ENCODE measurements around the gene SULT4A1.

The SULT4A1 gene

GRCh38 chr22:43851979-43852307 is 10.4 kb downstream of the SULT4A1 start:
- Histone ChIP-seq H3K79me2 (no peaks in the 10 kb centered on the region), H2AFZ (no peak overlapping the region), H3K4me1 (no peaks in the 10 kb centered on the region), H3K27me3 (ENCODE audit: control insufficient read depth, insufficient read depth, low read length) (no peaks in the 10 kb centered on the region), H3K4me3 (ENCODE audit: low read depth, low read length) (no peak overlapping the region), H3K4me2 (ENCODE audit: low read length) (no peak overlapping the region), H3K9ac (no peak overlapping the region), H3K9me3 (ENCODE audit: control insufficient read depth, low read length) (no peaks in the 10 kb centered on the region), H3K36me3 (ENCODE audit: control insufficient read depth, insufficient read depth, low read length) (no peaks in the 10 kb centered on the region), H3K27ac (no peak overlapping the region)
- TF ChIP-seq CTCF (IDR thresholded peaks at IDR 0.05): no peak

- Histone ChIP-seq H3K4me1 (no peaks in the 10 kb centered on the region), H3K27ac (no peak overlapping the region), H3K9ac (no peak overlapping the region), H3K4me2 (ENCODE audit: low read length) (no peak overlapping the region), H3K79me2 (no peaks in the 10 kb centered on the region), H3K9me3 (ENCODE audit: control insufficient read depth, low read length) (no peaks in the 10 kb centered on the region), H3K36me3 (ENCODE audit: control insufficient read depth, insufficient read depth, low read length) (no peaks in the 10 kb centered on the region), H3K27me3 (ENCODE audit: control insufficient read depth, insufficient read depth, low read length) (no peaks in the 10 kb centered on the region), H3K4me3 (ENCODE audit: low read depth, low read length) (no peak overlapping the region), H2AFZ (no peak overlapping the region)
- no peak for TF ChIP-seq CTCF (IDR thresholded peaks at IDR 0.05)
These were observed 11.0 kb downstream of the SULT4A1 start for GRCh38 chr22:43851058-43851978.

- H3K4me3 ChIP-seq (ENCODE audit: low read depth, low read length): no peak overlapping the region
- H3K79me2 ChIP-seq: no peaks in the 10 kb centered on the region
- no peaks in the 10 kb centered on the region for H3K4me1 ChIP-seq
- no peaks in the 10 kb centered on the region for H3K9me3 ChIP-seq (ENCODE audit: control insufficient read depth, low read length)
- H3K4me2 ChIP-seq (ENCODE audit: low read length): no peak overlapping the region
- no peak for TF ChIP-seq CTCF (IDR thresholded peaks at IDR 0.05)
- no peak overlapping the region for H2AFZ ChIP-seq
- no peak overlapping the region for H3K27ac ChIP-seq
- no peaks in the 10 kb centered on the region for H3K27me3 ChIP-seq (ENCODE audit: control insufficient read depth, insufficient read depth, low read length)
- no peak overlapping the region for H3K9ac ChIP-seq
- no peaks in the 10 kb centered on the region for H3K36me3 ChIP-seq (ENCODE audit: control insufficient read depth, insufficient read depth, low read length)
These were observed 11.8 kb downstream of the SULT4A1 start for GRCh38 chr22:43850529-43850928.

GRCh38 chr22:43849731-43850130 is 12.6 kb downstream of the SULT4A1 start:
- Histone ChIP-seq H3K4me1 (no peaks in the 10 kb centered on the region), H3K27me3 (ENCODE audit: control insufficient read depth, insufficient read depth, low read length) (no peaks in the 10 kb centered on the region), H2AFZ (no peak overlapping the region), H3K79me2 (no peaks in the 10 kb centered on the region), H3K27ac (no peak overlapping the region), H3K4me2 (ENCODE audit: low read length) (no peak overlapping the region), H3K36me3 (ENCODE audit: control insufficient read depth, insufficient read depth, low read length) (no peaks in the 10 kb centered on the region), H3K4me3 (ENCODE audit: low read depth, low read length) (no peak overlapping the region), H3K9me3 (ENCODE audit: control insufficient read depth, low read length) (no peaks in the 10 kb centered on the region), H3K9ac (no peak overlapping the region)
- TF ChIP-seq CTCF (IDR thresholded peaks at IDR 0.05): no peak
